ENCODE data around the gene UBE2H. TPM values are rescaled to one million over a fixed set of nuclear protein-coding genes. Genes with fewer than 3 reads are reported as not detected.

The UBE2H gene
- total RNA-seq, 1 experiment from 2014 or later: 75.1 TPM

DNA sequence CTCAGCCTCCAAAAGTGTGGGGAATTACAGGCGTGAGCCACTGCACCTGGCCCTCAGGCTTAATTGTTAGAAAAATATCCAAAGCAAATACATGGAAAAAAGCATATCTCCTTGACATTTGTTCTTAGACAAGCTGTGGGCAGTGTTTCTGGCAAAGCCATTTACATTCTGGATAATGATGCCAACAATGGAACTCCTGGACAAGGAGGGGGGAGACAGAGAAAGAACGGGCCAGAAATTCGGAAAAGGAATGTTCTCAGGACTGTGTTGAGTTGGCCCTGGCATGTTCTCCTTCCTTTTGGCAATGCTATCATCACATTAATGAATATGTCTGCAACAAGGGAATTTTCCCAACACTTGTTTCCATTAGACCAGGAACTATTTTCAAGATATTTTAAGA is 88.7 kb downstream of the UBE2H start:
- Histone ChIP-seq H4K20me1 (ENCODE audit: control insufficient read depth, insufficient read depth, insufficient read length) (no peaks in the 10 kb centered on the region), H3K56ac (ENCODE audit: insufficient read length, low read depth, low read length) (no peak overlapping the region), H2BK20ac (ENCODE audit: low read depth, low read length, poor library complexity, severe bottlenecking) (no peak overlapping the region), H3K18ac (ENCODE audit: insufficient read length, low read depth, low read length) (no peak overlapping the region), H3K9me3 (ENCODE audit: control insufficient read depth, low read depth, low read length) (no peaks in the 10 kb centered on the region), H2AK5ac (ENCODE audit: insufficient read length, low read length) (no peak overlapping the region), H3K27ac (ENCODE audit: insufficient read length, low read depth, low read length) (no peak overlapping the region), H3K23ac (ENCODE audit: insufficient read length, low read depth, low read length) (no peak overlapping the region), H2BK12ac (ENCODE audit: insufficient read length, low read depth, low read length) (no peak overlapping the region), H3K79me1 (ENCODE audit: insufficient read depth, low read depth, low read length, poor library complexity, severe bottlenecking) (peaks cover 2% of the 10 kb centered on the region), H4K8ac (replicated peaks; ENCODE audit: insufficient read length, low read depth, low read length) (no peak overlapping the region), H2BK15ac (ENCODE audit: low read depth, low read length) (no peak overlapping the region), H2BK120ac (ENCODE audit: low read depth, low read length, poor library complexity, severe bottlenecking) (no peak overlapping the region), H3T11ph (ENCODE audit: low read length) (no peak overlapping the region), H2BK5ac (ENCODE audit: insufficient read length, low read length) (no peak overlapping the region), H3K4ac (ENCODE audit: low read depth, low read length) (no peak overlapping the region), H3K14ac (ENCODE audit: insufficient read depth, low read length) (no peak overlapping the region), H4K91ac (ENCODE audit: insufficient read length, low read depth, low read length) (no peak overlapping the region), H3K79me2 (ENCODE audit: insufficient read depth, low read length) (no peaks in the 10 kb centered on the region; the same call in 1 of the 2 replicates), H3K4me2 (ENCODE audit: insufficient read depth, insufficient read length, low read length) (no peak overlapping the region), H3K4me1 (ENCODE audit: insufficient read depth, low read length) (peaks cover 11% of the 10 kb centered on the region), H4K5ac (ENCODE audit: insufficient read length, low read depth, low read length) (no peak overlapping the region), H3K9ac (ENCODE audit: extremely low read depth, insufficient read length, low read length) (no peak overlapping the region), H3K27me3 (ENCODE audit: insufficient read depth, low read length) (no peaks in the 10 kb centered on the region), H3K23me2 (ENCODE audit: insufficient read length, low read depth, low read length, poor library complexity, severe bottlenecking) (no peaks in the 10 kb centered on the region), H2AFZ (ENCODE audit: low read length) (no peak overlapping the region)
- Mint-ChIP-seq H3K4me1 (peaks cover 33 to 44% of the 10 kb centered on the region in 2 experiments), H3K9me3 (no peaks in the 10 kb centered on the region), H3K36me3 (ENCODE audit: insufficient read depth in 1 of 3, low read depth in 3 of 3) (peaks cover 4 to 5% (median 4%) of the 10 kb centered on the region in 3 experiments; a peak in 6 of 7 replicates), H3K27me3 (ENCODE audit: low read depth) (no peaks in the 10 kb centered on the region), H3K4me3 (no peak overlapping the region), H3K27ac (0 out of 7 replicates have a peak overlapping the region, but pooled peaks of 2 of the 3 experiments have one; percentile 34 to 39)
- DNase-seq: no peak
- TF ChIP-seq, protein P1, sequence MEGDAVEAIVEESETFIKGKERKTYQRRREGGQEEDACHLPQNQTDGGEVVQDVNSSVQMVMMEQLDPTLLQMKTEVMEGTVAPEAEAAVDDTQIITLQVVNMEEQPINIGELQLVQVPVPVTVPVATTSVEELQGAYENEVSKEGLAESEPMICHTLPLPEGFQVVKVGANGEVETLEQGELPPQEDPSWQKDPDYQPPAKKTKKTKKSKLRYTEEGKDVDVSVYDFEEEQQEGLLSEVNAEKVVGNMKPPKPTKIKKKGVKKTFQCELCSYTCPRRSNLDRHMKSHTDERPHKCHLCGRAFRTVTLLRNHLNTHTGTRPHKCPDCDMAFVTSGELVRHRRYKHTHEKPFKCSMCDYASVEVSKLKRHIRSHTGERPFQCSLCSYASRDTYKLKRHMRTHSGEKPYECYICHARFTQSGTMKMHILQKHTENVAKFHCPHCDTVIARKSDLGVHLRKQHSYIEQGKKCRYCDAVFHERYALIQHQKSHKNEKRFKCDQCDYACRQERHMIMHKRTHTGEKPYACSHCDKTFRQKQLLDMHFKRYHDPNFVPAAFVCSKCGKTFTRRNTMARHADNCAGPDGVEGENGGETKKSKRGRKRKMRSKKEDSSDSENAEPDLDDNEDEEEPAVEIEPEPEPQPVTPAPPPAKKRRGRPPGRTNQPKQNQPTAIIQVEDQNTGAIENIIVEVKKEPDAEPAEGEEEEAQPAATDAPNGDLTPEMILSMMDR (conservative IDR thresholded peaks at IDR 0.05): no peak
- WGBS (ENCODE audit: extremely low coverage, insufficient read length, low lambda C conversion rate): no CpG with 5 or more reads among the region's 3 CpGs
